ENCODE results near the gene TUBGCP5.
"Not testable (repeated sequence)": the region's sequence is repeated elsewhere in the genome, so short reads cannot be mapped to it uniquely, and the experiment has no call there.

DNA sequence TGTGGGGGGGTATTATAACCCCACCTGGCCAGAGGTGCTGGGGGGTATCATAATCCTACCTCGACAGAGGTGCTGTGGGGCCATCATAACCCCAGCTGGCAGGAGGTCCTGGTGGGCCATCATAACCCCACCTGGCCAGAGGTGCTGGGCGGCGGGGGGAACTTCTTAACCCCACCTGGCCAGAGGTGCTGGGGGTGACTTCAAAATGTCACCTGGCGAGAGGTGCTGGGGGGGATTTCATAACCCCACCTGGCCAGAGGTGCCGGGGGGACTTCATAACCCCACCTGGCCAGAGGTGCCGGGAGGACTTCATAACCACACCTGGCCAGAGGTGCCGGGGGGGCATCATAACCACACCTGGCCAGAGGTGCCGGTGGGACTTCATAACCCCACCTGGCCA lies 2.4 kb upstream of the TUBGCP5 start:
- TF ChIP-seq, protein P1, sequence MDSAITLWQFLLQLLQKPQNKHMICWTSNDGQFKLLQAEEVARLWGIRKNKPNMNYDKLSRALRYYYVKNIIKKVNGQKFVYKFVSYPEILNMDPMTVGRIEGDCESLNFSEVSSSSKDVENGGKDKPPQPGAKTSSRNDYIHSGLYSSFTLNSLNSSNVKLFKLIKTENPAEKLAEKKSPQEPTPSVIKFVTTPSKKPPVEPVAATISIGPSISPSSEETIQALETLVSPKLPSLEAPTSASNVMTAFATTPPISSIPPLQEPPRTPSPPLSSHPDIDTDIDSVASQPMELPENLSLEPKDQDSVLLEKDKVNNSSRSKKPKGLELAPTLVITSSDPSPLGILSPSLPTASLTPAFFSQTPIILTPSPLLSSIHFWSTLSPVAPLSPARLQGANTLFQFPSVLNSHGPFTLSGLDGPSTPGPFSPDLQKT (IDR thresholded peaks at IDR 0.05; ENCODE audit: borderline replicate concordance, low read depth, low read length), result not testable (repeated sequence)
- TF ChIP-seq, protein P2, sequence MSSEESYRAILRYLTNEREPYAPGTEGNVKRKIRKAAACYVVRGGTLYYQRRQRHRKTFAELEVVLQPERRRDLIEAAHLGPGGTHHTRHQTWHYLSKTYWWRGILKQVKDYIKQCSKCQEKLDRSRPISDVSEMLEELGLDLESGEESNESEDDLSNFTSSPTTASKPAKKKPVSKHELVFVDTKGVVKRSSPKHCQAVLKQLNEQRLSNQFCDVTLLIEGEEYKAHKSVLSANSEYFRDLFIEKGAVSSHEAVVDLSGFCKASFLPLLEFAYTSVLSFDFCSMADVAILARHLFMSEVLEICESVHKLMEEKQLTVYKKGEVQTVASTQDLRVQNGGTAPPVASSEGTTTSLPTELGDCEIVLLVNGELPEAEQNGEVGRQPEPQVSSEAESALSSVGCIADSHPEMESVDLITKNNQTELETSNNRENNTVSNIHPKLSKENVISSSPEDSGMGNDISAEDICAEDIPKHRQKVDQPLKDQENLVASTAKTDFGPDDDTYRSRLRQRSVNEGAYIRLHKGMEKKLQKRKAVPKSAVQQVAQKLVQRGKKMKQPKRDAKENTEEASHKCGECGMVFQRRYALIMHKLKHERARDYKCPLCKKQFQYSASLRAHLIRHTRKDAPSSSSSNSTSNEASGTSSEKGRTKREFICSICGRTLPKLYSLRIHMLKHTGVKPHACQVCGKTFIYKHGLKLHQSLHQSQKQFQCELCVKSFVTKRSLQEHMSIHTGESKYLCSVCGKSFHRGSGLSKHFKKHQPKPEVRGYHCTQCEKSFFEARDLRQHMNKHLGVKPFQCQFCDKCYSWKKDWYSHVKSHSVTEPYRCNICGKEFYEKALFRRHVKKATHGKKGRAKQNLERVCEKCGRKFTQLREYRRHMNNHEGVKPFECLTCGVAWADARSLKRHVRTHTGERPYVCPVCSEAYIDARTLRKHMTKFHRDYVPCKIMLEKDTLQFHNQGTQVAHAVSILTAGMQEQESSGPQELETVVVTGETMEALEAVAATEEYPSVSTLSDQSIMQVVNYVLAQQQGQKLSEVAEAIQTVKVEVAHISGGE (tag by site-specific recombination; conservative IDR thresholded peaks at IDR 0.05; ENCODE audit: low read depth), result not testable (repeated sequence)
- TF ChIP-seq, protein P3, sequence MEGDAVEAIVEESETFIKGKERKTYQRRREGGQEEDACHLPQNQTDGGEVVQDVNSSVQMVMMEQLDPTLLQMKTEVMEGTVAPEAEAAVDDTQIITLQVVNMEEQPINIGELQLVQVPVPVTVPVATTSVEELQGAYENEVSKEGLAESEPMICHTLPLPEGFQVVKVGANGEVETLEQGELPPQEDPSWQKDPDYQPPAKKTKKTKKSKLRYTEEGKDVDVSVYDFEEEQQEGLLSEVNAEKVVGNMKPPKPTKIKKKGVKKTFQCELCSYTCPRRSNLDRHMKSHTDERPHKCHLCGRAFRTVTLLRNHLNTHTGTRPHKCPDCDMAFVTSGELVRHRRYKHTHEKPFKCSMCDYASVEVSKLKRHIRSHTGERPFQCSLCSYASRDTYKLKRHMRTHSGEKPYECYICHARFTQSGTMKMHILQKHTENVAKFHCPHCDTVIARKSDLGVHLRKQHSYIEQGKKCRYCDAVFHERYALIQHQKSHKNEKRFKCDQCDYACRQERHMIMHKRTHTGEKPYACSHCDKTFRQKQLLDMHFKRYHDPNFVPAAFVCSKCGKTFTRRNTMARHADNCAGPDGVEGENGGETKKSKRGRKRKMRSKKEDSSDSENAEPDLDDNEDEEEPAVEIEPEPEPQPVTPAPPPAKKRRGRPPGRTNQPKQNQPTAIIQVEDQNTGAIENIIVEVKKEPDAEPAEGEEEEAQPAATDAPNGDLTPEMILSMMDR (tag by site-specific recombination; IDR thresholded peaks at IDR 0.05), result not testable (repeated sequence)
- TF ChIP-seq ZNF311 (tag by site-specific recombination; IDR thresholded peaks at IDR 0.05; ENCODE audit: borderline replicate concordance); ZFP37 (tag by site-specific recombination; IDR thresholded peaks at IDR 0.05); ZNF423 (tag by site-specific recombination; IDR thresholded peaks at IDR 0.05); ZNF670 (tag by site-specific recombination; IDR thresholded peaks at IDR 0.05; ENCODE audit: low read depth); ZNF274 (IDR thresholded peaks at IDR 0.05; ENCODE audit: low read length); ZNF274 (tag by site-specific recombination; IDR thresholded peaks at IDR 0.05; ENCODE audit: borderline replicate concordance); ZNF560 (tag by site-specific recombination; IDR thresholded peaks at IDR 0.05; ENCODE audit: borderline replicate concordance); ZNF140 (tag by site-specific recombination; IDR thresholded peaks at IDR 0.05): not testable (repeated sequence)
- TF ChIP-seq, protein P4, sequence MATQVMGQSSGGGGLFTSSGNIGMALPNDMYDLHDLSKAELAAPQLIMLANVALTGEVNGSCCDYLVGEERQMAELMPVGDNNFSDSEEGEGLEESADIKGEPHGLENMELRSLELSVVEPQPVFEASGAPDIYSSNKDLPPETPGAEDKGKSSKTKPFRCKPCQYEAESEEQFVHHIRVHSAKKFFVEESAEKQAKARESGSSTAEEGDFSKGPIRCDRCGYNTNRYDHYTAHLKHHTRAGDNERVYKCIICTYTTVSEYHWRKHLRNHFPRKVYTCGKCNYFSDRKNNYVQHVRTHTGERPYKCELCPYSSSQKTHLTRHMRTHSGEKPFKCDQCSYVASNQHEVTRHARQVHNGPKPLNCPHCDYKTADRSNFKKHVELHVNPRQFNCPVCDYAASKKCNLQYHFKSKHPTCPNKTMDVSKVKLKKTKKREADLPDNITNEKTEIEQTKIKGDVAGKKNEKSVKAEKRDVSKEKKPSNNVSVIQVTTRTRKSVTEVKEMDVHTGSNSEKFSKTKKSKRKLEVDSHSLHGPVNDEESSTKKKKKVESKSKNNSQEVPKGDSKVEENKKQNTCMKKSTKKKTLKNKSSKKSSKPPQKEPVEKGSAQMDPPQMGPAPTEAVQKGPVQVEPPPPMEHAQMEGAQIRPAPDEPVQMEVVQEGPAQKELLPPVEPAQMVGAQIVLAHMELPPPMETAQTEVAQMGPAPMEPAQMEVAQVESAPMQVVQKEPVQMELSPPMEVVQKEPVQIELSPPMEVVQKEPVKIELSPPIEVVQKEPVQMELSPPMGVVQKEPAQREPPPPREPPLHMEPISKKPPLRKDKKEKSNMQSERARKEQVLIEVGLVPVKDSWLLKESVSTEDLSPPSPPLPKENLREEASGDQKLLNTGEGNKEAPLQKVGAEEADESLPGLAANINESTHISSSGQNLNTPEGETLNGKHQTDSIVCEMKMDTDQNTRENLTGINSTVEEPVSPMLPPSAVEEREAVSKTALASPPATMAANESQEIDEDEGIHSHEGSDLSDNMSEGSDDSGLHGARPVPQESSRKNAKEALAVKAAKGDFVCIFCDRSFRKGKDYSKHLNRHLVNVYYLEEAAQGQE (tag by site-specific recombination; IDR thresholded peaks at IDR 0.05), result not testable (repeated sequence)
